B cell (primary cell): ENCODE data around the gene S100PBP. TPM values are rescaled to one million over a fixed set of nuclear protein-coding genes. Genes with fewer than 3 reads are reported as not detected.

Source experiments
- ATAC-seq: fragments of 200-7000 bp; cut with Tn5 transposase; one replicate; pipeline ENCODE4 v1.10.0; 2021; ENCODE audit warnings: low read depth, mild to moderate bottlenecking, moderate number of reproducible peaks, moderate library complexity
- CTCF ChIA-PET: fragments of 350-600 bp; sonication (Branson Sonifier 250); formaldehyde crosslinking; loops from one replicate; lab custom pipeline; 2021; ENCODE audit warnings: antibody characterized with exemption, inconsistent platforms; lab: Charles Lee
- POLR2A ChIA-PET: fragments of 350-600 bp; sonication (Branson Sonifier 250); formaldehyde crosslinking; loops from one replicate; lab custom pipeline; 2021; ENCODE audit warnings: antibody characterized with exemption; lab: Charles Lee
- DNase-seq: peaks from one replicate; pipeline ENCODE4 v3.0.0; 2013
- H2AFZ ChIP-seq: 2 replicates; pipeline ENCODE4 v1.6.1; 2012; ENCODE audit warnings: mild to moderate bottlenecking, low read depth, low read length; ENCODE audit not compliant: insufficient read depth, poor library complexity, severe bottlenecking
- H3K27ac ChIP-seq, 2 donors: 1 replicate in 1 of 2; 2 replicates in 1 of 2; pipeline ENCODE4 v1.5.1; 2012 to 2013; ENCODE audit warnings: low read length in 2 of 2, mild to moderate bottlenecking in 2 of 2, moderate library complexity in 1 of 2
- H3K27me3 ChIP-seq, 4 experiments: fragments of 200-600 bp in 1 of 4; sonication (generic) in 1 of 4; replicated peaks in 1 of 4; 1 replicate in 2 of 4; 2 replicates in 2 of 4; pipeline versions ENCODE4 v1.6.1 to v1.7.0; 2013 to 2016; ENCODE audit warnings: low read length in 3 of 4, mild to moderate bottlenecking in 2 of 4, mixed read lengths in 1 of 4, moderate library complexity in 1 of 4; ENCODE audit not compliant: insufficient read depth in 4 of 4, control insufficient read depth in 3 of 4; ENCODE audit errors: control extremely low read depth in 1 of 4
- H3K36me3 ChIP-seq, 2 experiments: replicated peaks in 1 of 2; 1 replicate in 1 of 2; 2 replicates in 1 of 2; pipeline versions ENCODE4 v1.6.1 to v1.7.1; 2013; ENCODE audit warnings: low read length in 1 of 2; ENCODE audit not compliant: insufficient read depth in 2 of 2, control insufficient read depth in 1 of 2; ENCODE audit errors: control extremely low read depth in 1 of 2, extremely low read depth in 1 of 2
- H3K4me1 ChIP-seq, 2 donors: fragments of 200-600 bp in 1 of 2; sonication (generic) in 1 of 2; 1 replicate in 1 of 2; 2 replicates in 1 of 2; pipeline versions ENCODE4 v1.5.1 to v1.6.1; 2013 to 2017; ENCODE audit warnings: low read length in 2 of 2; ENCODE audit not compliant: control insufficient read depth in 2 of 2, insufficient read depth in 2 of 2
- H3K4me2 ChIP-seq: replicated peaks from 2 replicates; pipeline ENCODE3; 2012; ENCODE audit warnings: mild to moderate bottlenecking, low read depth, low read length; ENCODE audit not compliant: poor library complexity, severe bottlenecking
- H3K4me3 ChIP-seq, 5 experiments: fragments of 200-600 bp in 1 of 5; sonication (generic) in 1 of 5; 1 replicate in 3 of 5; 2 replicates in 2 of 5; pipeline versions ENCODE4 v1.5.1 to v1.7.0; 2011 to 2016; ENCODE audit warnings: low read length in 4 of 5, mild to moderate bottlenecking in 4 of 5, low read depth in 2 of 5, control low read depth in 1 of 5, moderate library complexity in 1 of 5; ENCODE audit not compliant: insufficient read depth in 1 of 5; ENCODE audit errors: control extremely low read depth in 1 of 5, extremely low read depth in 1 of 5
- H3K79me2 ChIP-seq: fragments of 200-600 bp; sonication (generic); one replicate; pipeline ENCODE4 v1.6.0; 2016; ENCODE audit warnings: low read length; ENCODE audit not compliant: control insufficient read depth, insufficient read depth
- H3K9ac ChIP-seq: fragments of 200-600 bp; sonication (generic); 2 replicates; pipeline ENCODE4 v1.6.1; 2017; ENCODE audit warnings: mild to moderate bottlenecking, low read length, moderate library complexity
- H3K9me3 ChIP-seq, 3 donors: one replicate each; pipeline versions ENCODE4 v1.6.1 to v1.7.1; 2013; ENCODE audit warnings: low read length in 2 of 3; ENCODE audit not compliant: control insufficient read depth in 2 of 3, insufficient read depth in 1 of 3; ENCODE audit errors: control extremely low read depth in 1 of 3
- H4K20me1 ChIP-seq: 2 replicates; pipeline ENCODE4 v1.6.0; 2012; ENCODE audit warnings: mild to moderate bottlenecking, low read length; ENCODE audit not compliant: insufficient read depth, control insufficient read depth, poor library complexity, severe bottlenecking
- H3K27ac Mint-ChIP-seq: one replicate; pipeline ENCODE4 v1.8.0; 2021; ENCODE audit warnings: mixed read lengths
- H3K27me3 Mint-ChIP-seq: one replicate; pipeline ENCODE4 v1.8.0; 2021; ENCODE audit warnings: mixed read lengths
- H3K4me1 Mint-ChIP-seq: one replicate; pipeline ENCODE4 v1.8.0; 2021; ENCODE audit warnings: mixed read lengths
- H3K4me3 Mint-ChIP-seq: one replicate; pipeline ENCODE4 v1.8.0; 2021; ENCODE audit warnings: mixed read lengths
- H3K9me3 Mint-ChIP-seq: one replicate; pipeline ENCODE4 v1.8.0; 2022; ENCODE audit warnings: mixed read lengths; ENCODE audit not compliant: insufficient read depth
- EZH2 ChIP-seq: IDR thresholded peaks from 2 replicates; pipeline ENCODE4 v1.6.1; 2012; ENCODE audit warnings: borderline replicate concordance, low read depth, mild to moderate bottlenecking, moderate library complexity, low read length; ENCODE audit not compliant: insufficient read depth, poor library complexity, severe bottlenecking
- WGBS: methylation state at CpG from one replicate; pipeline ENCODE4 v1.1.5; 2013; ENCODE audit warnings: missing lambda C conversion rate; ENCODE audit not compliant: insufficient coverage; 5-methylcytosine and 5-hydroxymethylcytosine counted together
- intact Hi-C: fragments of 100-400 bp; cut with micrococcal nuclease; formaldehyde crosslinking; loops from one replicate; pipeline ENCODE4 v1.10.0; 2022
- polyA plus RNA-seq: library from polyadenylated mRNA; depleted of rRNA; stranded (reverse); fragments of >200 nt; gene quantifications from 2 replicates; pipeline ENCODE4 v1.2.3, GENCODE V29; 2012
- total RNA-seq, 2 donors: library from RNA; stranded (reverse); fragments of 120-200 nt in 1 of 2; gene quantifications; 1 replicate in 1 of 2; 2 replicates in 1 of 2; pipeline versions ENCODE4 v1.2.3 to v1.2.4, GENCODE V29; 2013 to 2022
- TF ChIP-seq, protein P1 (sequence below): fragments of 200-600 bp; IDR thresholded peaks from one replicate; pipeline ENCODE4 v1.8.0; 2022; ENCODE audit warnings: antibody characterized with exemption, mild to moderate bottlenecking

The S100PBP gene
- total and polyA plus RNA-seq, 2 donors (not counting 1 experiment from before 2014, with no cell fraction given) = 32.5 to 94.1 TPM

DNA sequence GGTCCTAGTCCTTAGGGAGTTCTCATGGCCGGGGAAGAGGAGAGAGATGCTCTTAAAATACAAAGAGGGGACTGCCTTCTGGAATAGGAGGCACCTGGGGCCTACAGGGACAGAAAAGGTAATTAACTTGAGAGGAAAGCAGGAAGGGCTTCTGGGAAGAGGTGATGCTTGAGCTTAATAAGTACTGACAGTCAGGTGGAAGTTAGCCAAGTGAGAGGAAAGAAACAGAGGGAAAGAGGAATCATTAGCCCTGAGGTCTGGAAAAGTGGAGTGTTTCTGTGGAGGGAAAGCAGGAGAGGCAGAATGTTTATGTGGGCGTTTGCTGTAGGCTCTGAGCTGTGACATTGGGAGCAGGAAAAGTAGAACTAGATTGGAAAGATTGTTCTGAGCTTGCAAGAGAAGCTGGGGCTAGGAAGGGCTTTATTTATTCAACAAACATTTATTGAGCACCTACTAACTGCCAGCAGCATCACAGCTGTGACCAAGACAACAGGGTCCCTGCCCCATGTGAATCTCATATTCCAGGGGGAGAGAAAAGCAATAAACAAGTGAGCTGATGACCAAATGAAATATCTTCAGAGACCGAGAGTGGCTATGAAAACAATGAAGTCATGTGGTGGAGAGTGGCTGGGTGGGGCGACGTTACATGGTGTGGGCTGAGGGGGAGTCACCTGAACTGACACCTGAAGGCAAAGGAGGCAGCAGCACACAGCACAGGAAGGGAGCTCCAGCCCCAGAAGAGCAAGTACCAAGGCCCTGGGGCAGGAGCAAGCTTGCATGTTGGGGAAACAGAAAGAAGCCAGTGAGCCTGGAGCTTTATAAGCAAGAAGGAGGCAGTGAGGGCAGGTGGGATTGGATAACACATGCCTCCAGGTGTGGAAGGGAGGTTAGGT lies 57.7 kb downstream of the S100PBP start:
- Histone ChIP-seq H3K36me3 (no peaks in the 10 kb centered on the region), H3K9ac (no peak overlapping the region), H3K4me1 (peaks cover 23 to 37% of the 10 kb centered on the region in 2 donors), H2AFZ (no peak overlapping the region), H3K27ac (no peak overlapping the region), H3K4me2 (no peak overlapping the region), H3K9me3 (no peaks in the 10 kb centered on the region), H3K79me2 (no peaks in the 10 kb centered on the region), H3K4me3 (no peak overlapping the region), H3K27me3 (peaks cover 0 to 61% (median 19%) of the 10 kb centered on the region in 4 experiments), H4K20me1 (peaks cover 3% of the 10 kb centered on the region)
- Mint-ChIP-seq H3K4me3 (no peak overlapping the region), H3K9me3 (no peaks in the 10 kb centered on the region), H3K4me1 (peaks cover 32% of the 10 kb centered on the region), H3K27ac (no peak overlapping the region), H3K27me3 (peaks cover 39% of the 10 kb centered on the region)
- 82% methylated on average over 4 of the region's 5 CpGs for WGBS
- DNase-seq = peak; percentile 15
- CTCF ChIA-PET = interaction anchor here (0.6 to 3.5 kb wide), 14 partner anchors 12 to 474 kb away, joined by 3 to 44 read pairs (median 4); partner anchors contain the start of gene HPCA
- POLR2A ChIA-PET = no interaction called here
- ATAC-seq = no peak
- TF ChIP-seq, protein P1, sequence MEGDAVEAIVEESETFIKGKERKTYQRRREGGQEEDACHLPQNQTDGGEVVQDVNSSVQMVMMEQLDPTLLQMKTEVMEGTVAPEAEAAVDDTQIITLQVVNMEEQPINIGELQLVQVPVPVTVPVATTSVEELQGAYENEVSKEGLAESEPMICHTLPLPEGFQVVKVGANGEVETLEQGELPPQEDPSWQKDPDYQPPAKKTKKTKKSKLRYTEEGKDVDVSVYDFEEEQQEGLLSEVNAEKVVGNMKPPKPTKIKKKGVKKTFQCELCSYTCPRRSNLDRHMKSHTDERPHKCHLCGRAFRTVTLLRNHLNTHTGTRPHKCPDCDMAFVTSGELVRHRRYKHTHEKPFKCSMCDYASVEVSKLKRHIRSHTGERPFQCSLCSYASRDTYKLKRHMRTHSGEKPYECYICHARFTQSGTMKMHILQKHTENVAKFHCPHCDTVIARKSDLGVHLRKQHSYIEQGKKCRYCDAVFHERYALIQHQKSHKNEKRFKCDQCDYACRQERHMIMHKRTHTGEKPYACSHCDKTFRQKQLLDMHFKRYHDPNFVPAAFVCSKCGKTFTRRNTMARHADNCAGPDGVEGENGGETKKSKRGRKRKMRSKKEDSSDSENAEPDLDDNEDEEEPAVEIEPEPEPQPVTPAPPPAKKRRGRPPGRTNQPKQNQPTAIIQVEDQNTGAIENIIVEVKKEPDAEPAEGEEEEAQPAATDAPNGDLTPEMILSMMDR = no peak
- TF ChIP-seq EZH2 = no peak
- intact Hi-C loops = loop anchor here (10.0 kb wide), 1 partner anchor 50 kb away; no protein-coding TSS in a partner anchor
